AG10803 (cell line): ENCODE data around the gene RPS6KA5.

Experiments
- DNase-seq: peaks from one replicate; pipeline ENCODE4 v3.0.0; 2010; ENCODE audit warnings: low read depth
- H3K4me3 ChIP-seq: 2 replicates; pipeline ENCODE4 v1.5.1; 2011; ENCODE audit warnings: mild to moderate bottlenecking, low read length, control low read depth
- TF ChIP-seq, protein P1 (sequence below): conservative IDR thresholded peaks from 2 replicates; pipeline ENCODE4 v1.5.1; 2011; ENCODE audit warnings: mild to moderate bottlenecking, low read length, control low read depth, inconsistent platforms

Gene RPS6KA5

DNA sequence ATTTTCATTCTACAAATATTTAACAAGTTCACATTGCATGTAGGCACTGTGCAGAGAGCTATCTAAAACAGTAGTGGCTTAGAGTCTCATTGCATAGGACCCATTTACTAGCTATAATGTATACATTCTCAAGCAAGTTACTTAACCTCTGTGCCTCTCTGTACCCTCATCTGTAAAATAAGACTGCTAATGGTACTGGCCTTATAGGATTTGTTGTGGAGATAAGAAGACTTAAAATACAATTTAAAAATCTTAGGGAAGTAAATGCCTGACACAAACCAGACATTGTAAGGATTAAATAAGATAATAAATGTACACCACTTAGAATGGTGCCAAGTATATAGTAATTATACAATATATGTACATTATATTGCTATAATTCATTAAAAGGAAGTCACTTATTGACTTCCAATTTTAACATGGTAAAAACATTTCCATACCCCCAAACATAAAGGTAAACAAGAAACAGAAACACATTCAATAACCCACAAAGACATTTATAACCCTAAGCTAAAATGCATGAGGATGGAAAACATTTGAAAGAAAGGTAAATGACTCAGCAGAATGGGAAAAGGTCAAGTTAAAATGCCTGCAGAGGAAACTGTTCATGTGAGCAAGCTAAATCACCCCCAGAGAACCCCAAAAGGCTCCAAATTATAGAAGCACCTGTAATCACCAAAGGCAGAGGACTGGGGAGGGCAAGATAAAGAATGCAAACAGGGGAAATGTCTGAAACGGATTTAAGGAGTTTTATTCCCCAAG lies 30.8 kb downstream of the RPS6KA5 start:
- H3K4me3 ChIP-seq, result no peak overlapping the region
- TF ChIP-seq, protein P1, sequence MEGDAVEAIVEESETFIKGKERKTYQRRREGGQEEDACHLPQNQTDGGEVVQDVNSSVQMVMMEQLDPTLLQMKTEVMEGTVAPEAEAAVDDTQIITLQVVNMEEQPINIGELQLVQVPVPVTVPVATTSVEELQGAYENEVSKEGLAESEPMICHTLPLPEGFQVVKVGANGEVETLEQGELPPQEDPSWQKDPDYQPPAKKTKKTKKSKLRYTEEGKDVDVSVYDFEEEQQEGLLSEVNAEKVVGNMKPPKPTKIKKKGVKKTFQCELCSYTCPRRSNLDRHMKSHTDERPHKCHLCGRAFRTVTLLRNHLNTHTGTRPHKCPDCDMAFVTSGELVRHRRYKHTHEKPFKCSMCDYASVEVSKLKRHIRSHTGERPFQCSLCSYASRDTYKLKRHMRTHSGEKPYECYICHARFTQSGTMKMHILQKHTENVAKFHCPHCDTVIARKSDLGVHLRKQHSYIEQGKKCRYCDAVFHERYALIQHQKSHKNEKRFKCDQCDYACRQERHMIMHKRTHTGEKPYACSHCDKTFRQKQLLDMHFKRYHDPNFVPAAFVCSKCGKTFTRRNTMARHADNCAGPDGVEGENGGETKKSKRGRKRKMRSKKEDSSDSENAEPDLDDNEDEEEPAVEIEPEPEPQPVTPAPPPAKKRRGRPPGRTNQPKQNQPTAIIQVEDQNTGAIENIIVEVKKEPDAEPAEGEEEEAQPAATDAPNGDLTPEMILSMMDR, result no peak
- no peak for DNase-seq

DNA sequence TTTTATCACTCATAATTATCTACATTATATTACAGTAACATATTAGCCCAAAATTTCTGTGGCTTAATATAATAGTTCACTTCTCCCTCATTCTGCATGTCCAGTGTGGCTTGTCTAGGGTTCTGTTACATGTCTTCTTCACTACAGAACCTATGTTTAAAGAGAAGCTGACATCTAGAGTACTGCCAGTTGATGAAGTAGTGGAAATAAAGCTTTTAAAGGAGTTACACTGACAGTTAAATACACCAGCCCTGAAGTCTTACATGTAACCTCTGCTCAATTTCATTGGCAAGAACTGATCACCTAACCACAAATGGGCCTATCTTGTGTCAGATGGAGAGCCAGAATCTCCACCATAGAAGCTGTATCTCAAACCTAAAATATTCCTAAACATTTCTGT lies 32.9 kb downstream of the RPS6KA5 start:
- TF ChIP-seq, protein P1, result no peak
- no peak overlapping the region for H3K4me3 ChIP-seq
- DNase-seq, result no peak

DNA sequence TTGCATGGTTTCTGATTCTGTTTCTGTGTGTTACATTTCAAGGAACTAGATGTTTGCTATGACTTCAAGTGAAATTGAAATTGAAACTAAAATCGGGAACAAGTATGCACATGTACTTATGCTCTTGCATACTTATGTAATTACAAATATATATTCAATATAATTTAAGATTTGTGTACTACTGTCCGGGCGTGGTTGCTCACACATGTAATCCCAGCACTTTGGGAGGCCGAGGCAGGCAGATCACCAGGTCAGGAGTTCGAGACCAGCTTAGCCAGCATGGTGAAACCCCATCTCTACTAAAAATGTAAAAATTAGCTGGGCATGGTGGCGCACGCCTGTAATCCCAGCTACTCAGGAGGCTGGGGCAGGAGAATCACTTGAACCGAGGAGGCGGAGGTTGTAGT lies 37.8 kb downstream of the RPS6KA5 start:
- H3K4me3 ChIP-seq, result peak overlapping the region; percentile 53
- DNase-seq, result peak; percentile 43

DNA sequence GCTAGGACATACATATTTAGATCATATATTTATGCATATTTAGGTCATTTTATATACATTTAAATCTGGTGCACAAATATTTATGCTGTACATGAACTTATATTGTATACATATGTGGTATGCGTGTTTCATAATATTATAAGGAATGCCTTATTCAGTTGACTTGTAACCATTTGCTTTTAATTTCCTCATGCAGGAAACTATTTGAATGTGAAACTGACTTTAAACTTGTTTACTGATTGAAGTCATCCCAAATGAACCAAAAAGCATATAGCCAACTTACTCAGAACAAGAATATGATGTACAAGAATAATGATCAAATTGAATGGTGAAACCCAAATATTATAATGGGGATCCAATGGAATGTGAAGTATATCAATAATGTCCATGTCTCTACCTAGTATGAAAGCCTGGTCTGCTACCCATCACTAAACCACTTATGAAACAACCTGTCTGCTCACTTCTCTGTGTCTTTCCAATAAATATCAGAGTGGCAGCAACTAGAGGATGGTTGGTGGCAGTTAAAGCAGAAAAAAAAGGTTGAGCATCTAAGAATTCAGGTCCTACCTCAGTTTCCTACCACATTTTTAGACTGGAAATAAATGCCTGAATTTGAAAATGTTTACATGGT lies 38.3 kb downstream of the RPS6KA5 start:
- TF ChIP-seq, protein P1, result no peak
- H3K4me3 ChIP-seq, result peak overlapping the region; percentile 53
- DNase-seq, result peak; percentile 9

DNA sequence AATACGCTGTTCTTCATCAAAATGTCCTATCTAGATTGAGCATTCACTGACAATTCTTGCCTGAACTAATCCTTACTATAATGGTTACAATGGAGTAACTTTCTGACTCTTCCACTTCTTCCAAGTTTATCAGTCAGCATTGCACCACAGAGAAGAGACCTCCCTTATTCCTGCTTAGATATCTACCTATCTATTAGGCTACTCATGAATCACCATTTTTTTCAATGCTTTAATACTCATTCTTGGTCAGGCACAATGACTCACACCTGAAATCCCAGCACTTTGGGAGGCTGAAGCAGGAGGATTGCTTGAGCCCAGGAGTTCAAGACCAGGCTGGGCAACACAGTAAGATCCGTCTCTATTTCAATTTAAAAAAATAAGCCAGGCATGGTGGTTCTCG lies 39.3 kb downstream of the RPS6KA5 start:
- no peak overlapping the region for H3K4me3 ChIP-seq
- TF ChIP-seq, protein P1, result no peak
- no peak for DNase-seq

DNA sequence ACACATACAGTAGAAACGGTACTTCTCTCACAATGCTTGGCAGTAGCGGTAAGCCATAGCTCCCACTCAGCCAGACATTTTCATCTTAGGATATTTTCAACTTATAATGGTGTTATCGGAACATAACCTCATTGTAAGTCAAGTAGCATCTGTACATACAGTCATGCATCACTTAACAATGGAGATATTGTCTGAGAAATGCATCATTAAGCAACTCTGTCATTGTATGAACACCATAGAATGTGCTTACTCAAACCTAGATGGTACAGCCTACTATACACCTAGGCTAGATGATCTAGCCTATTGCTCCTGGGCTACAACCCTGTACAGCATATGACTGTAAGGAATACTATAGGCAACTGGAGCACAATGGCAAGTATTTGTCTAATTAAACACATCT lies 40.8 kb downstream of the RPS6KA5 start:
- DNase-seq, result no peak
- TF ChIP-seq, protein P1, result no peak
- H3K4me3 ChIP-seq, result no peak overlapping the region

DNA sequence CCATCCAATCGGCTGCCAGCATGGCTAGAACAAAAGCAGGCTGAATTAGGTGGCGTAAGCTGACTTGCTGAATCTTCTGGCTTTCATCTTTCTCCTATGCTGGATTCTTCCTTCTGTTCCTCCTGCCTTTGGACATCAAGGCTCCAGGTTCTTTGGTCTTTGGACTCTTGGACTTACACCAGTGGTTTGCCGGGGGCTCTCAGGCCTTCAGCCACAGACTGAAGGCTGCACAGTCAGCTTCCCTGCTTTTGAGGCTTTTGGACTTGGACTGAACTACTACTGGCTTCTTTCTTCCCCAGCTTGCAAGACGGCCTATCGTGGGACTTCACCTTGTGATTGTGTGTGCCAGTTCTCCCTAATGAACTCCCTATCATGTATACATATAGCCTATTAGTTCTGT lies 42.0 kb downstream of the RPS6KA5 start:
- TF ChIP-seq, protein P1, result no peak
- H3K4me3 ChIP-seq, result no peak overlapping the region
- no peak for DNase-seq
